Stimulated activated CD8-positive, alpha-beta memory T cell treated with anti-CD3 and anti-CD28 coated beads, Interleukin-7, amount 100 ng/mL, for 48 hours (primary cell): Measurements from ENCODE around the gene MRM1.

Experiments used
- DNase-seq, 2 donors: peaks; one replicate each; pipeline ENCODE4 v3.0.0-alpha.2; 2020; ENCODE audit warnings: low read depth in 1 of 2; ENCODE audit errors: extremely low read depth in 1 of 2

Gene MRM1

DNA sequence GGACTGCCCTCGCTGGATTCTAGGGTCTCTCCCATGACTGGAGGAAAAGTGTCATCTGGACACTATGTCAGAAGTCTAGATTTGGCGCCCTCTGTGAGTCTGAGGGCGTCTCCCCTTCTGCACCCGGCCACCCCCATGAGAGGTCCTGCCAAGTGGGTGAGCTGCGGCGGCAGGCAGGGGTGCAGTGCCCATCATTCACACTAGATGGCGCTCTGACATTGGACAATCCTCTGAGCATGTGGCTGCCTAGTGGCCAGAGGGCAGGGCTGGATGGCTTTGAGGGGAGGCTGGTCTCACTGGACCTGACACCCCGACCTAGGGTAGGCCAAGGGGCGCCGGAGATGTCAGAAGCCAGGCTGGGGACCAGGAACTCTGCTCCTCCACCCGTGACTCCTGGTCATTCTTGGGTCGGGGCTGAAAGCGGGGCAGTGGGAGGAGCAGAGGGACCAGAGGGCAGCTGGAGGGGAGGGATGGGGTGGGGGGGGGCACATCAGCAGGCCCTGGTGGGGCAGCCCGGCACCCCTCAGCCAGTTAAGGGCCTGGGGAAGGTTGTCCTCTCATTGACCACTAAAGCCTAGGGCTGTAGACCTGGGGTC, 28.0 kb downstream of the MRM1 start:
- peak; percentile 56 to 62 for DNase-seq

DNA sequence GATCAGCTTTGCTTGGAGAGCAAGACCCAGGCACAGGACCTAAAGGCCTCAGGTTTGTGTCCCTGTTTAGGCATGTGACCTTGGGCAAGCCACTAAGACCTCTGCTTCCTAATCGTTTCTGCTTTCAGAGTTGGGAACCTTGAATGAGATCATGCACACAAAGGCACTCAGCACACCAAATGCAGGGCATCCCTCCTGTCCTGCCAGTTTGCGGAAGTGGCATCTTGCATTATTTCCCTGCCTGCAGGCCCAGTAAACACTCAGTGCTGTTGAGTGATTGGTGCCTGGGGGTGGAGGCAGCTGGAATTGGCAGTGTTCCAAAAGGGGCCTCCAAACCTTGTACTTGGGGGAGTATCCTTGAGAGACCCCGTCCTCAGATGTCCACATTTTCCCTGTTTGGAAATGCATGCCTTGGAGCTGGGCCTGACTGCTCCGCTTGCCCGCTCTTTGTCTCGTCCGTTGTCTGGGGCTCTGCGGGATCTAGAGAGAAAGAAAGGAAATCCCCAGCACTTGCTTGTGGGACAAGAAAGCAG, 28.7 kb downstream of the MRM1 start:
- DNase-seq: no peak

DNA sequence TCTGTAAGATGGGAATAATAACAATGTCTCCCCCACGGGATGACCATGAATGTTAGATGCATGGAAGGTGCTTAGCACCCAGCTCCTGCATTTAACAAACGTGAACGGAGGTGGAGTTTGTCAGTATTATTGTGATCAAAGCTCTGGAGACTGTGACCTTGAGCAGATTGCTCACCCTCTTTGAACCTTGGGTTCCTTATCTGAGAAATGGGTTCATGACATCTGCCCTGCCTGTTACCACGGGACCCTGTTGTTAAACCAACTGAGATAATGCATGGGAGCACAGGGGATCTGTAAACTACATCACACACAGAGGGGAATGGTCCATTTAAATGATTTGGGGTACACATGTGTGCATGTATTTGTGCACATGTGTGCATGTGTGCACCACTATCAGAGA, 29.6 kb downstream of the MRM1 start:
- no peak for DNase-seq

DNA sequence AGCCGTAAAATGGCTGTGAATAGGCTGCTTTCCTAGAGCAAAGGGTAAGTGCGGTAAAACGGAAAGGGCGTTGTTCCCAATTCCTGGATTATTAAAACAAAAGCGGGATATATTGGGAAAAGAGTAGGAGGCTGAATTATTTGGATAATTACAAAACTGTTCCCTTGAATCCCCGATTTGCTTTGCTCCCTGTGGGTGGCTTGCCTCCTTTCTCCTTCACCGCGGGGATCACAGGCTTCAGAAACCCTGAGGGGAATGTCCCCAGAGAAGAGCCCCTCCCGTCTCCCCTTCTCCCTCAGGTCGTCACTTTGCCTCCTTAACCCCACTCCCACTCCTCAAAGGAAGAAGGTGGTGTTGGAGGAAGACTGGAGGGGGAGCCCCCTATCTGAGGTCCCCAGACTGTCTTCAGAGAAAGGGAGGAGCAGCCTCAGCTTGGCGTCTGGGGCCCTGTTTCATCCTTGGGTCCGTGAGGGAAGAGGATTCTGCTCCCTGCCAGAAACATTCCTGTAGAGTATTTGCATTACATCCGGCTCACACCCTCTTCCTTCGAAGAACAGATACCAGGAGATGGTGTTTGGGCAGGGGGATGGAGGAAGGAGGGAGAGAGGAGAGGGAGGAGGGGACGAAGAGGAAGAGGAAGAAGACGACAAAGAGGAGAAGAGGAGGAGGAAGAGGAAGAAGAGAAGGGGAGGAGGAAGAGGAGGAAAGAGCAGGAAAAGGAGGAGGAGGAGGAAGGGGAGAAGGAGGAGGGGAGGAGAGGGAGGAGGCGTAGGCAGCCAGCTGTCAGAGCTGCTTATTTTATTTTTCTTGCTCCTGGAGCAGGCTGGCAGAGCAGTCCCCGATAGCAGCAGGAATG, 31.8 kb downstream of the MRM1 start:
- no peak for DNase-seq

DNA sequence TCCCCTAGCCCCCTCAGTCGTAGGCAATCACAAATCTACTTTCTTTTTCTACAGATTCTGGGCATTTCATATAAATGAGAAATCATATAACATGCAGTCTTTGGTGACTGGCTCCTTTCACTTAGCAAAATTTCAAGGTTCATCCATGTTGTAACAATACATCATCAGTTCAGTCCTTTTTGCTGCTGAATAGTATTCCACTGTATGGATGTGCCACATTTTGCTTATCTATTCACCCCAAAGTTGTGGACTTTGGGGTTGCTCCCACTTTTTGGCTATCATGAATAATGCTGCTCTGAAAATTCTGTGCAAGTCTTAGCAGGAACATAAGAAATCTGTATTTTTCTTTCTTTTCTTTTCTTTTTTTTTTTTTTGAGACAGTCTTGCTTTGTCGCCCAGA, 39.0 kb downstream of the MRM1 start:
- DNase-seq: no peak

DNA sequence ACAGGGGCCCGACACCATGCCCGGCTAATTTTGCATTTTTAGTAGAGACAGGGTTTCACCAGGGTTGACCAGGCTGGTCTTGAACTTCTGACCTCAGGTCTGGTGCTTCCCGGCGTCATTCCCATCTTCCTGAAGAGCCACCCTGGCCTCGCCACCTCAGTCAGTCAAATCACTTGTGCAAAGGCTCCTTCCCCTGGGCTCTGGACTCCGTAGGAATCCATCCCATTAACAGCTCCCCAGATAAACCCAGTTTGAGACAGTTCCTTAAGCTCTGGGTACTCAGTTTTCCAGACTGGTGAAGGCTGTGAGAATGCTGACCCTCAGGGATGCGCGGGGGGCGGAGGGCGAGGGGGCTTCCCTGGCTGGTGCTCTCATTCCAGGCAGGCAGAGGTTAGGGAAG, 39.5 kb downstream of the MRM1 start:
- no peak for DNase-seq

DNA sequence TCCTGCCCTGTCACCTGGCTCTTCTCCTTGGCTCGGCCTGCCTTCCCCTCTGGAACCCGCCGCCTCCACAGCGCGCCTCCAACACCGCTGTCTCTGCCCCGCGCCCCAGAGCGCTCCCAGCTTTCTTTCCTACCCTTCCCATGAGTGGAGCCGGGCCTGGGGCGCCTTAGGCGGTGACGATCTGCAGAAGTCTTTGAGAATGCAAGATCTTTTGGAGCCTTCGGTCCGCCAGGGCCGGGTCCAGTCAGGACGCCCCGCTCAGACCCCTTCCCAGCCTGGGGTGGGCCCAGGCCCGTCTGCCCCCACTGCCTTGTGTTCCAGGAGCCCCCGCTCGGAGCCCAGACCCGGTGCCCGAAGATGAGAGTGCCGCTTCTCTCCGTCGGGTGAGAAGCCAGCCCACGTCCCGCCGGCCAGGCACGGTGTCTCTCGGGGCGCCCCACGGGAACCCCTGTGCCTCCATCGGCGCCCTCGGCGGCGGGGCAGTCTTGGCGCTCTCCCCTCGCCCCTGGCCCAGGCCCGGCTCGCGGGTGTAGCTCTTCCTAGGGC, 40.0 kb downstream of the MRM1 start:
- DNase-seq: no peak

DNA sequence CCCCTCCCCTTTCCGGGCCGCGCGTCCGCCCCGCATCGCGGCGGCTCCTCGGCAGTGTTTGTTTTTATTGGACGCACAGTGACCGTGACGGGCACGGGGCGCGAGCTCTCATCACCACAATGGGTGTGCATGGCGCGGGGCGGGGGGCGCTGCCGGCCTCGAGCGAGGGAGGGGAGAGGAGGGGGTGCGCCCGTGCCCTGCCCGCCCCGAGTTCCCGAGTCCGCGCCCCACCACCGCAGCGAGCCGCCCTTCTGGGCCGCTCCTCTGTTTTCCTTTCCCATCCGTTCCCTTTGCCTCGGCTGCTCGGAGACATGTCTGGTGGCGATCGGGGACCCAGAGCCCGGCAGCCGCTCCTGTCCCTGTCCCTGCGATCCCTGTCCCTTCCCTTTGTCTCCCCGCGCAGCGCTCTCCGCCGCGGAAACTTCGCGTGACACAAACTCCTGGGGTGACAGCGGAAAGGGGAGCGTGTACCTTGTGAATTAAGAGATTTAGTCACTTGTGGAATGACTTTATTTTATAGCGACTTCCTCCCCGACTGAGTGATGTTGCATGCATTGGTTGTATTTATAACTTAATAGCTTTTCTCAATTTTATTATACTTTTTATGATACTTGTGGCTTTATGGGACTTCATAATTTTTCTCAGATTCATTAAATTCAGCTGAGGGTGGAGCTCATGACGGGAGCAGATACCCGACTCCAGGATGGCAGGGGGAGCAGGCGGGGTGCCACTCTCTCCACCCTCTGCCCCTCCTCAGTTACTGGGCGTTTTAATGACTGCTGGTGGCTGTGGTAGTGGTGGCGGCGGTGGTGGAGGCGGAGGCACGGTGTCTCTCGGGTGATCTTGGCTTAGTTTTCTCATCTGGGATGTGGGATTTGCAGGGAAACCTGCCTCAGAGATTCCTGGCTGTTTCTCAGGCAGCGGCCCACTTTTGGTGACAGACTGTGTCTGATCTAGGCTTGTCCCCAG, 40.8 kb downstream of the MRM1 start:
- no peak for DNase-seq

DNA sequence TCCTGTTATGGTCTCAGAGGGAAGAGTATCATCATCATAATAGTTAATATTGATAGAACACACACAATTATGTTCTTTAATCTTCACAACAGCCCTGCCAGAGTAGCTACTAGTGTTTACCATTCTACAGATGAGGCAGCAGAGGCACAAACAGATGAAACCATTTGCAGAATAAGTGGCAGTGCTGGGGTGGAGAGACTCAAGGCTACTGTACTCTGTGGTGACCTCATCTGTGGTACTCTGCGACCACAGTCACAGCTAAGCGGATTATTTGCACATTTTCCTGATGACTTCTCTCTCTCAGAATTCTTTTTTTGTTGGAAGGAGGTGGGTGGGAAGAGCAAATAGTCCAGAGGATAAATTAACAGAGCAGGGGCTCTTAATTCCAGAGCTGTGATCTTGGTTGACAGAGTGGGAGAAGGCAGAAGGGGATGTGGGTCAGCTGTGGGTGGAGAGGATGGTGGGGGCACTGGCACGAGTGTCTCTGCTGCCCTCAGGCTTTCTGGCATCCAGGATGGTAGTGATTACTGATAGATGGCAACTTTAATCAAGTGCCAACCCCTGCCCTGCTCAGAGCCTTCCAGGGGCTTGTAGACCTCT, 41.8 kb downstream of the MRM1 start:
- DNase-seq: no peak

DNA sequence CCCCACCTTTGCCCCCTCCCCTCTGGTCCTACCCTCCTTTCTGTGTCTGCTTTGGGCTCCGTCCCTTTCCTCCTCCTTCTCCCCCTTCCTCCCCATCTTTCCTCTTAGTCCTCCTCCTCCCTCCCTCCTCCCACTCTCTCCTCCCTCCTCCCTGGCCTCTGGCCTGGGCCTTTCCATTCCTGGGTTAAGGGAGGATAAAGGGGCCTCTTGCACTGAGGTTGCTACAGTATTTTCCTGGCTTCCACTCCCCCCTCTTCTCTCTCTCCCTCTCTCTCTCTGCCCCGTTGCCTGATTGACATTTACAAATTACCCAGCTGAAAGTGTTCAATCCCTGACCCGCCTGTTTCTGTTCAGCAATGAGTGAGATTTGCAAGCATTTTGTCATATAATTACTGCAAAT, 44.0 kb downstream of the MRM1 start:
- no peak for DNase-seq

DNA sequence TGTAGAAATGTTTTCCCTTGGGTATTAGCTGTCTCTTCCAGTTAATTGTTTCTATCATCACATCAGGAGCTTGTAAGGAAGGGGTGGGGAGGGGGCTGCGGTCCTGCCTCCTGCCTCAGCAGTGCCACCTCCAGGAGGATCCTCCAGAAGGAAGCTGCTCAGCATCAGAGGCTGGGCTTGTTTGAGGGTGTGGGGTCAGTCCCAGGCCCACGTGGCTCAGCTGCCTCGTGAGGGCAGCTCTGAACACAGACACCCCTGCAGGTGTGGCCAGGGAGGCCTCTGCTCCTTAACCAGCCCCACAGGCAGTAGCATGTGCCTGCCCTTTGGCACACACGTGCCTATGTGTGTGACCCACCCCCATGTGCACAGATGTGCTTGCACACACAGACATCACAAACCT, 46.3 kb downstream of the MRM1 start:
- no peak for DNase-seq

DNA sequence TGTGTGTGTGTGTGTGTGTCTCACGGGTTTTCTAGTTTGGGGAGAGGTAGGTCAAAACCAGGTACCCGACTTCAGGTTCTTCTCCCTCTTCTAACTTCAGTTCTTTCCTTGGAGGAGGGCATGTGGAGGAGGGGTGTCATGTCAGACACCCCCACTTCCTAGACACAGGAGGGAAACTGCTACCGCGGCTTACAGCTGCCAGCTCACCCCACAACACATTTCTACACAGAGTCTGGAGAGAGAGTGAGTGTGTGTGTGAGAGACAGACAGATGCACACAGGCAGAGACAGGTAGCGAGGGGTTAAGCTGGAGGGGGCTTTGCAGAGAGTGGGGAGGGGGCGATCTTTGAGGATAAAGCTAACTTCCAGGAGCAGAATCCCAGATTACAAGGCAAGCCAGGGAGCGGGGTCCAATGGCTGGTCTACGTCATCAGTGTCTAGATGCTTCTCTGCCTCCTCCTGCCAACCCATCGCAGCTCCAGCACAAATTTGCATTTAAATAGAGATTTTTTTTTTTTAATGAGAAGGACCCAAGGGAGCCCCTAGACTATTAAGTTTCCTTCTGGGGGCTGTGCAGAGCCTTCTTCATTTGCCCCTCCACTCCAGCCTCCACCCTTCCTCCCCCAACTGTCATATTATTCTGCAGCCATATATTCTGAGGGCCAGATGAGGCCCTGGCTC, 48.9 kb downstream of the MRM1 start:
- no peak for DNase-seq

DNA sequence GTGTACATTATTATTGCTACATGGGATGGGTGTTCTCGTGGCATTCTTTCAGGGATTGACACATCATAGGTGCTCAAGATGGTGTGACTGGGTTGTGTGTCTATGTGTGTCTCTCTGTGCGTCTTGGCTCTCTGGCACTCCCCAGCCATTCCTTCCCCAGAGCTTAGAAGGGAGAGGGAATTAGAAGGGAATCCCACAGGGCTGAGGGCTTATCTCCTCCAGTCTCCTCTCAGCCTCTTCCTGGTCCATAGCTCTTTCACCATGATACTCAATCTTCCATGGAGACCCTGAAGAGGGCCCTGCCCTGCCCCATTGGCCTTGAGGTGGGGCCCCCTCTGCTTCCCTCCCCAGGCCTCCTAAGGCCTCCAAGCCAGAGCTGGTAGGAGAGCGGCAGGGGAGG, 52.0 kb downstream of the MRM1 start:
- no peak for DNase-seq

DNA sequence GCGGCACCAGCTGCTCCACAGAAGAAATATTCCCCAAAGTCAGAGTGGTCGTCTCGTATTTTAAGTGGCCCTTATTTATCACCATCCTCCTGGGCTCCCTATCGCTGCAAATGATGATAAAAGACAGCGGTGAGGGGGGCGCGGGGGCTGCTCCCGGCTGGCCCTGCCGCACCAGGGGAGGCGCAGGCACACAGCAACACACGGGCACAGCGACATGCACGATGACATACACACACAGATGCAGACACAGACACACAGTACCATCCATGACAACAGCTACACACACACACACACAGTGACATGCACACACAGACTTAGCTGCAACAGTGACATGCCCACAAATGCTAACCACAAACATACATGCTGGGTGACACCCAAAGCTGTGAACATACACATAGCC, 52.5 kb downstream of the MRM1 start:
- DNase-seq: no peak

DNA sequence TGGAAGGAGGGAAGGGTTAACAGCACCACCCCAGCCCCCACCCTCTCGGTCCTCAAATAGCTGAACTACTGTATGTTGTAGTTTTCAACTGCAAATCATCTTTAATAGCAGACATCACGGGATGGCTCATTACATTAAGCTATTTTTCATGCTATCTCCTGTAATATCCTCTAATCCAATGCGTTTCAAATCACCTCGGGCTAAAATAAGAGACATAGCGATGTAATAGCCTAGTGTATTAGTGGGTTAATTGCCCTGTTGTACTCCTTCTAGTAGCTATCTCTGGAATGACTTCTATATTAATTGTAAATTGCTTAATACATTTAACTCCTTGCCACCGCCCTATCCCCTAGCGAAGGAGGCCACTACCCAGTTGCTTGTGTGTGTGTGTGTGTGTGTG, 54.3 kb downstream of the MRM1 start:
- DNase-seq: no peak

DNA sequence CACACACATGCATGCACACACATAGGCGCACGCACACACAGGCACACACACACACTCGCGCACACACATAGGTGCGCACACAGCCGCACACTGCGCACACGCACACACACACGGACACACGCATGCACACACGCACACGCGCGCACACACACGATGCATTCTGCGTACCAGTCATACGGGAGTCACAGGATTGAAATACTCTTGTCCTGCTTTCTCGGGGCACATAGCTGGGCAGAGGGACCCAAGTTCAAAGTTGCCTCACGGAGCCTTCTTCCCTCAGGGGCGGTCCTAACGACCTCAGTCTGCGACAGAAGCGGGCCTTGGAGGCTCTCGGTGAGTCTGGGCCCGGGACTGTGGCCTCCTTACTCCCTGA, 56.0 kb downstream of the MRM1 start:
- DNase-seq: no peak

DNA sequence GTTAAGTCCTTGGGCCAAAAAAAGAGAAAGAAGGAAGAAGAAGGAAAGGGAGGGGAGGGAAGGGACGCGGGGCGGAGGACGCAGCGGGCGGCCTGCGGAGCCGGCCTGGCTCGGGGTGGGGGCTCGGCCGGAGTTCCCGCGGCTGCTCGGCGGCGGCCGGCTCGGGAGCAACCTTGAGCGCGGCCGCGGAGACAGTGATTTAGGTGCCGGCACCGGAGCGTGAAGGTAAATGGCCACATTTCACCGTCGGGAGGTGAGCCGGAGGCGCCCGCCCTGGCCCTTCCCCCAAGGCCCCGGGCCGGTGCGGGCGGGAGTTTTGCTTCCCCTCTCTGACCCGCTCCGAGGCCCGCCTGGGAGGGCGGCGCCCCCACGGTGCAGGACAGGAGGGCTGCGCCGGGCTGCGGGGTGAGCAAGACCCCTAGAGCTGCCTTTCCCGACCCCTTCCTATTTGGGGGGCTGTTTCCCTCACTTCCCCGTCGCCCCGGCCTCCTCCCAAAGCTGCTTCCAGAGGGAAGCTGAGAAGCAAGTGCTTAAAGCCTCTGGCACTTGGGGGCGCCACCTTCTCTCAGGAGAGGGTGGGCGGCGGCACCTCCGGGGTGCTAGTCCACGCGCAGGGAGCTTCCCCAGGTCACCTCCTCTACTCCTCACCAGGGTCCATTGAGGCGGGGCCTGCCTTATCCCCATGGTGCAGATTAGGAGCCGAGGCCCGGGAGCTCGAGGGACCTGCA, 56.5 kb downstream of the MRM1 start:
- DNase-seq: no peak
